HG02610 (cell line): ENCODE data around the gene CALHM5.
"Not testable (repeated sequence)": the region's sequence is repeated elsewhere in the genome, so short reads cannot be mapped to it uniquely, and the experiment has no call there.

Source experiments
- ATAC-seq: cut with Tn5 transposase; IDR thresholded peaks from one replicate; pipeline ENCODE4 v1.9.1; 2021; ENCODE audit warnings: mild to moderate bottlenecking, moderate library complexity; ENCODE audit not compliant: unreplicated experiment

The CALHM5 gene, protein sequence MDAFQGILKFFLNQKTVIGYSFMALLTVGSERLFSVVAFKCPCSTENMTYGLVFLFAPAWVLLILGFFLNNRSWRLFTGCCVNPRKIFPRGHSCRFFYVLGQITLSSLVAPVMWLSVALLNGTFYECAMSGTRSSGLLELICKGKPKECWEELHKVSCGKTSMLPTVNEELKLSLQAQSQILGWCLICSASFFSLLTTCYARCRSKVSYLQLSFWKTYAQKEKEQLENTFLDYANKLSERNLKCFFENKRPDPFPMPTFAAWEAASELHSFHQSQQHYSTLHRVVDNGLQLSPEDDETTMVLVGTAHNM

DNA sequence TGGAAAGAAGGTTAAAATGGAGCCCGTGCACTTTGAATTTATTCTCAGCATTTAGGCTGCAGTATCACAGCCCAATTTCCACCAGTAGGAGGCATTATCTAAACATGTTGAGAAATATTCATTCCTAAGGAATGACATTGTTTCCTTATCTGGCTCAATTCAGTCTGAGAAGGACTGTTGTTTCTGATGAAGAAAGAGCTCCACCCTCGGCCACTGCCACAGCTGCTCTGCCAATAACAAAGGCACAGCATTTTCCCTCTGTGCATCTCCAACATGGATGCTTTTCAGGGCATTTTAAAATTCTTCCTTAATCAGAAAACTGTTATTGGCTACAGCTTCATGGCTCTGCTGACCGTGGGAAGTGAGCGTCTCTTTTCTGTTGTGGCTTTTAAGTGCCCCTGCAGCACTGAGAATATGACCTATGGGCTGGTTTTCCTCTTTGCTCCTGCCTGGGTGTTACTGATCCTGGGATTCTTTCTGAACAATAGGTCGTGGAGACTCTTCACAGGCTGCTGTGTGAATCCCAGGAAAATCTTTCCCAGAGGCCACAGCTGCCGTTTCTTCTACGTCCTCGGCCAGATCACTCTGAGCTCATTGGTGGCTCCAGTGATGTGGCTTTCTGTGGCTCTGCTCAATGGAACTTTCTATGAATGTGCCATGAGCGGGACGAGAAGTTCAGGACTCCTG is at the start of gene CALHM5:
TSS of gene CALHM5 (plus strand) at position 216 of the 687 bp plus-strand sequence. CDS start at position 274, 58 bp downstream.
- peak; percentile 10 for ATAC-seq

DNA sequence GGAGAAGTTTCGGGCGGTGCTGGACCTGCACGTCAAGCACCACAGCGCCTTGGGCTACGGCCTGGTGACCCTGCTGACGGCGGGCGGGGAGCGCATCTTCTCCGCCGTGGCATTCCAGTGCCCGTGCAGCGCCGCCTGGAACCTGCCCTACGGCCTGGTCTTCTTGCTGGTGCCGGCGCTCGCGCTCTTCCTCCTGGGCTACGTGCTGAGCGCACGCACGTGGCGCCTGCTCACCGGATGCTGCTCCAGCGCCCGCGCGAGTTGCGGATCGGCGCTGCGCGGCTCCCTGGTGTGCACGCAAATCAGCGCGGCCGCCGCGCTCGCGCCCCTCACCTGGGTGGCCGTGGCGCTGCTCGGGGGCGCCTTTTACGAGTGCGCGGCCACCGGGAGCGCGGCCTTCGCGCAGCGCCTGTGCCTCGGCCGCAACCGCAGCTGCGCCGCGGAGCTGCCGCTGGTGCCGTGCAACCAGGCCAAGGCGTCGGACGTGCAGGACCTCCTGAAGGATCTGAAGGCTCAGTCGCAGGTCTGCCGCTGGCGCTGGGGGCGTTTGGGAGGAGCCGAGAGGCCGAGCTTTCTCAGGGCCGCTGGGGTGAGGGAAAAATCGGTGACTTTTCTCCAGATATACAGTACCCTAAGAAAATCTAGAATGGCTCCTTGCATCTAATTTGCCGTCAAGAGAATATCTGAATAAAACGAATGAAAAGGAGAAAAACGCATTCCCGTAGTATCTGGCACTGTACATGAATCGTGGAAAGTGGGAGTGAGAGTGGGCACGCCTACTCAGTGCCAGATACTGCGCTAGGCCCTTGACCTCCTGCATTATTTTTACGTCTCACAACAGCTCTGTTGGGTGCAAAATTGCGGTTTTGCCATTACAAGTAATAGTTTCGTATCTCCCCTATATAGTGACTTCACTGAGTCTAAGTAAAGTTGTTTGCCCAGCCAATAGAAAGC is 49.2 kb upstream of the CALHM5 start:
- peak; percentile 78 for ATAC-seq

DNA sequence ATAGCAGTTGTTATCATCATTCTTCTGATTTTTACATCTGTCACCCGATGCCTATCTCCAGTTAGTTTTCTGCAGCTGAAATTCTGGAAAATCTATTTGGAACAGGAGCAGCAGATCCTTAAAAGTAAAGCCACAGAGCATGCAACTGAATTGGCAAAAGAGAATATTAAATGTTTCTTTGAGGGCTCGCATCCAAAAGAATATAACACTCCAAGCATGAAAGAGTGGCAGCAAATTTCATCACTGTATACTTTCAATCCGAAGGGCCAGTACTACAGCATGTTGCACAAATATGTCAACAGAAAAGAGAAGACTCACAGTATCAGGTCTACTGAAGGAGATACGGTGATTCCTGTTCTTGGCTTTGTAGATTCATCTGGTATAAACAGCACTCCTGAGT is 48.1 kb upstream of the CALHM5 start:
- ATAC-seq, result no peak

DNA sequence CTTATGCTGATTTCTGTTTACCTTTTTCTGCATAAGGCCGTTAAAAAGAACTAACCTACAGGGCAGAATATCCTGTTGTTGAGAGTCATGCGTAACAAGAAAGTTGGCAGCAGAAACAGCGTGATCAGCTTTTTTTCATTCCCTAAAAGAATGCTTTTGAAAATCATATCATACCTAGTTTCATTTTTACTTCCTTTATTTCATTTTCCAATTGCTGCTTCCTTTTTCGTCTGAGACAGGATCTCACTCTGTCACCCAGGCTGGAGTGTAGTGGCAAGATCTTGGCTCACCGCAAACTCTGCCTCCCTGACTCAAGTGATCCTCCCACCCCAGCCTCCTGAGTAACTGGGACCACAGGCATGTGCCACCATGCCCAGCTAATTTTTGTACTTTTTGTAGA is 46.2 kb upstream of the CALHM5 start:
- no peak for ATAC-seq

DNA sequence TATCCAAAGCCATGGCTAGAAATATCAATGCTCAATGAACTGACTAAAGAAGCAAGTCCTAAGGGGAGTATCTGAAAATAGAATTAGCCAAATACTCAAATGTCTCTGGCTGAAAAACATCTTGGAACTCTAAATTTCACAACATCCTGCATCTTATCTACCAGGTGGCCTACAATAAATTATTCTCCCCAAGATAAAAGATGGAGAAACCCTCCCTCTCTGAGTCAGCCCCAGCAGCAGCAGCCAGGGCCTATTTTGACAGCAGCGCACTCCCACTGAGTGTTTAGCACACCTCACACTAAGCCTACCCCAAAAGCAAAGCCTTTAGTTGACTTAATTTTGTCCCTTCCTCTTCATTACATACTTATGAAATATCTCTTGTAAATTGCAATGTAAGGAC is 44.3 kb upstream of the CALHM5 start:
- ATAC-seq, result no peak

DNA sequence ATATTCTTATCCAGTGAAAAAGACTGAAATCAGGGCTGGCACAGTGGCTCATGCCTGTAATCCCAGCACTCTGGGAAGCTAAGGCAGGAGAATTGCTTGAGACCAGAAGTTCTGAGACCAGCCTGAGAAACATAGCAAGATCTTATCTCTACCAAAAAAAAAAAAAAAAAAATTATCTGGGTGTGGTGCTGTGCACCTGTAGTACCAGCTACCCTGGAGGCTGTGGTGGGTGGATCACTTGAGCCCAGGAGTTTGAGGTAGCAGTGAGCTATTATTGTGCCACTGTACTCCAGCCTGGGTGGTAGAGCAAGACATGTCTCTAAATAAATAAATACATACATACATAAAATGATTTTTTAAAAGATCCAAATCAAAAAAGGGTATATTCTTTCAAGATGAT is 43.9 kb upstream of the CALHM5 start:
- no peak for ATAC-seq

DNA sequence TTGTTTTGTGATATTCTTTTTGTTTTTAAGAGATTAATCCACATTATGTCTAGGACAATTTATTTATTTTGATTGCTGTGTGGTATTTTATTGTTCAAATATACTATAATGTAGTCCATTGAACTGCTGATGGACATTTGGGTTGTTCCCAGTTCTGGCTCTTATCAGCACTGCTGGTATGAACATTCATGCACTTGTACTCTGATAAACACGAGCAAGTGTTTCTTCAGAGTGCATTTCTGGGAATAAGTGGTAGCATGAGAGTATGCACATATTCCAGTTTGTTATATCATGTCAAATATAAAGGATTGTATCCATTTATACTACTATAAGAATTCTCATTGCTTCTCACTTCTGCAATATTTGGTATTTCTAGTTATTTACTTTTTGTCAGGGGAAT is 43.1 kb upstream of the CALHM5 start:
- ATAC-seq, result no peak

DNA sequence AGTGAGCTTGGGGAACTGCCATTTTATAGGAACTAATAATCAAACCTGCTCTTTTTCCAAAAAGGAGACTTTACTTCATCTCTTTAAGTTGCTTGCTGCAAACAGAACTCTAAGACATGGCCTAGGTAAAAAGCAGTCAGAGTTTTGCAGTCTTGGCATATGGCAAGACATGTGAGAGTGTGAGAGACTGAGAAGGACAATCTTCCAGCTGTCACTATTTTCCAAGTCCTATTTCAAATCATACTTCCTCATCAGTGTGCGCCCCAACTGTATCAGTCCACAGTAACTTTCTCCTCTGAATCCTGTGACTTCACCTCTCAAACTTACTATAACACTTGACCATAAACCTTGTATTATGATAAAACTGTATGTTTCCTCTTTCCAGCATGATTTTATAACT is 39.9 kb upstream of the CALHM5 start:
- no peak for ATAC-seq

DNA sequence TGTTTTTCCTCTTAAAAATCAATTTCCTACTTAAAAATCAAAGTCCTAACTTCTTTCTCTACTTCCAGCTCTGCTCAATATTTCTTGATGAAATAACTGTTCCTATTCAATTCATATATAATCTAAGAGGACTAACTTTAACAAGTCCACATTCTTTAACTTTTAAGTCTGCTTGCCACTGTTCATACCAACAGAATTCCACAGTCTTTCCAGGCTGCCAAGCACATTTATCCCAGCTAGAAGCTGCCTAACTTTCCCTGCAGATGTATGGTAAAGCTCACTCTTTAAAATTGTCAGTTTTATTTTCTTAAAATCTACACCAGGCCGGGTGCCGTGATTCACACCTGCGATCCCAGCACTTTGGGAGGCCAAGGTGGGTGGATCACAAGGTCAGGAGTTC is 38.7 kb upstream of the CALHM5 start:
- ATAC-seq, result no peak

DNA sequence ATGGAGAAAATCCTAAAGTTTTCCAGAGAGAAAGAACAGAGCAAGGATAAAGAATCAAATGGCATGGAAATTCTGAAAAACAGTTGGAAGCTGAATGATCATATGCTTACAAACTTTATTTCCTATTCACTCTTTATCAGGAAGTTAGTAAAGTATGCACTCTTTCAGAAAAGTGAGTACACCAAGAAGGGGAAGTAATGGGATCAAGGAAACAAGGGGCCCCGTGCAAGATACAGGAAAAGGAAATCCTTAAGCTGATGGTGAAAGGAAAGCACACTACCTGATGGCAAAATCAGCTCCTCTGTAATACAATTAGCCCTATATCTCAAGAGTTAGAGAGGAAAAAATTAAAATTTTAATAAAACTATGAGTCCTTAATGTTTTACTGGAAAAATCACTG is 36.3 kb upstream of the CALHM5 start:
- no peak for ATAC-seq

DNA sequence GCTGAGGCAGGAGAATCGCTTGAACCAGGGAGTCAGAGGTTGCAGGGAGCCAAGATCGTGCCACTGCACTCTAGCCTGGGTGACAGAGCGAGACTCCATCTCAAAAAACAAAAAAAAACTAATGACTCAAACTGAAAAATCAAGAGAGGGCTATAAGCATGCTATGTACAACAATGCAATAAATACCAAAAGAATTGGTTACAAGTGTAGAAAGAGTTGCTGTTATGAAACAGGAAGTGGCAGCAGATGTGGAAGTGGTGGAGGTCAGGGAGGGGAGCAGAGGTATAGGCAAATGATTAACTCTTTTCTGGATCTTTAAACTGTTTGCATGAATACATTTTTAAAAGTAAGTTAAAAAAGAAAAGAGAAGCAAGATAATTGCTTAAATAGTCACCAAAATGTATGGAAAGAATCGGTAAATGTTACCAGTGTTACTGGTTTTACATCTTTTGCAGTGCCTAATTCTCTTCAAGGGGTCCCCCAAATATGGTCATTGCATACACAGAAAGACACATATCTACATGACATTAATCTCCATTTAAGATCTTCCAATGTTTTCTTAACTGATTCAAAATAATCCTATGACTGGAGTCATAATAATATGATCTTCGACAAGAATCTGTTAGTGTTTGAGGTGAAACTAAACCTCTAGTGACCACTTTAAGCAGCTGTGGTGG is 35.3 kb upstream of the CALHM5 start:
- ATAC-seq, result peak; percentile 100

DNA sequence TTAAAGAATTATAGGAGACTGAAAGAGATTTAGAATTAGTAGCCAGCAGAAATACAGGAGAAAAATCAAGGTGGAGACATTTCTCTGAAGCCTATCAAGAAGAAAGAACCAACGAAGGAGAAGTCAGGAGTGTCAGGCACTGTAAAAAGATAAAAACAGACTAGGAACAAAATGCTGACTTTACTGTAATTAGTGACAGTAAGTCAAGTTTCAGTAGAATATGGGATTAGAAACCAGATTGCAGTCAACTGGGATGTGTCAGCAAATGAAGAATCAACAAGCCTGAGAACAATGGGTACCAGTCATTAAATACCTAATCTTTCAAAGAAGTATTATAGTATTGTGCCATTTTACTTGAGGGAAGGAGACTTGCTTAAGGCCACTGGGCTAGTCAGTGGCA is 28.7 kb upstream of the CALHM5 start:
- ATAC-seq, result no peak

DNA sequence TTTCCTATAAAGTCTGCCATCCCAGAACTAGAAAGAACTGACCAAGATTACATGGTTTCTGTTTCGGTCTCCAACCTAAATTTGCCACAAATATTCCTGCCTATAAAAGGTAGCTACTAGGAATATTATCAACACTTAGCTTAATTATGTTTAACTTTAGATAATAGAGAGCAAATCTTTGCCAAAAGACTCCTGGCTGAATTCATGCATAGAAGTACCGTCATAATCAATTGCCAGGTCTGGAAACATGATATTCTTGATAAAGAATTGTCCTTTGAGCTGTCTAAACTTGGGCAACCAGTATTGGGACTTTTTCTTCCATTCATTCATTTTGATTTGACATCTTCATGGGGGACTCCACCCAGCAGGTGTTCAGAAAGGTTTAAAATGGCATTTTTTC is 27.8 kb upstream of the CALHM5 start:
- no peak for ATAC-seq

DNA sequence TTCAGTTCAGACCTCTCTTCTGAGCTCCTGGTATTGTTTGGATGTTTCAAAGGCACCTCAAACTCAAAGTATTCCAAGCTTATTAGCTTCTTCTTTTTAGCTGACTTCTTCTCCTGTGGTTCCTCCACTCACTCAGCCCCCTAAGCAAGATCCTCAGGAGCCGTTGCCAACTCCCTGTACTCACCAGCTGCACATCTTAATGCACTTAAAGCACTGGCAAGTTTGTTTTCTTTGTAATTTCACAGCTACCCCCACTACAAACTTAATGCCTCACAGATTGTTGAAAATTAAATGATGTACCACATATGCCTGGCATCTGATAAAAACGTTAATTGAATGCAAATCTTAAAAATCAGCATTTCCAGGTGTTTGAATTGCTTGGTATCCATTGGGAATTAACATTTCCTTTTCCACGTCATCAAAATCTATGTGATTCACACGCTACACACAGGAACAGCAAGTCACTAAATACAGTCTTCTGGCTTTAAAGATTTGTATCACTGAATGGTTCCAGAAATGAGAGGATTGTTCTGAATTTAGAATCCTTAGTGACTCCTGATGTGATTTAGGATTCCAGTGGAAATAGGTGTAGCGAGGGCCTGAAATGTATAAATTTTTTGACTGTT is 25.8 kb upstream of the CALHM5 start:
- ATAC-seq, result no peak

DNA sequence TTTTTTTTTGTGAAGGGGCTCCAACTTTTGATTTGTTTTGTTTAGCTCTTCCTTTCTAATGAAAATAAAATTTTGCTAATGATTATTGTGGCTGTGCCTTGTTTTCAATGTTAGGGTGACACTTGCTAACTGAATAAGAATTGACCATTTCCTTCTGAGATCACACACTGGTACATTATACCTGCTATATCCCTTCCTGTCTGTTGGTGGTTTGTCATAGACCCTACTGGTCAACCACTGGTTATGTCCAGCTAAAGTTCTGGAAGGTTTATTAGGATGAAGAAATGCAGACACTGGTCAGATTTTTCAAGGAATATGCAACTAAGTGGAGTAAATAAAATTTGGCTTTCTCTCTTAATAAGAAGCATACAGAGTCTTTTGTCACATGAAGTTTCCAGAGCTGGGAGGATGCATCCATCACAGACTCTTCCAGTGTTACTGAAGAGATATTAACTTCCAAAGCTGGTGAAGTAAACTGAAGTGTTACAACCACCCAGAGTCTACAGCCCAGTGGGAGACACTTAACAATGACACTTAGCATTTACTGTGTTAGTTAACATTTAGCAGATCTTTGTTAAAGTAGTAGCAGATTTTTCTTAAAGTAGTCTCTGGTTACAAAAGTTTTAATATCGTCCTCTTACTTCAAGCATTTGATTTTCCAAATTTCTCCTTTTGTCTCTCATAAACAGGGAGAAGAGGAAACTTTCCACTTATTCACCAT is 19.7 kb upstream of the CALHM5 start:
- ATAC-seq, result no peak

DNA sequence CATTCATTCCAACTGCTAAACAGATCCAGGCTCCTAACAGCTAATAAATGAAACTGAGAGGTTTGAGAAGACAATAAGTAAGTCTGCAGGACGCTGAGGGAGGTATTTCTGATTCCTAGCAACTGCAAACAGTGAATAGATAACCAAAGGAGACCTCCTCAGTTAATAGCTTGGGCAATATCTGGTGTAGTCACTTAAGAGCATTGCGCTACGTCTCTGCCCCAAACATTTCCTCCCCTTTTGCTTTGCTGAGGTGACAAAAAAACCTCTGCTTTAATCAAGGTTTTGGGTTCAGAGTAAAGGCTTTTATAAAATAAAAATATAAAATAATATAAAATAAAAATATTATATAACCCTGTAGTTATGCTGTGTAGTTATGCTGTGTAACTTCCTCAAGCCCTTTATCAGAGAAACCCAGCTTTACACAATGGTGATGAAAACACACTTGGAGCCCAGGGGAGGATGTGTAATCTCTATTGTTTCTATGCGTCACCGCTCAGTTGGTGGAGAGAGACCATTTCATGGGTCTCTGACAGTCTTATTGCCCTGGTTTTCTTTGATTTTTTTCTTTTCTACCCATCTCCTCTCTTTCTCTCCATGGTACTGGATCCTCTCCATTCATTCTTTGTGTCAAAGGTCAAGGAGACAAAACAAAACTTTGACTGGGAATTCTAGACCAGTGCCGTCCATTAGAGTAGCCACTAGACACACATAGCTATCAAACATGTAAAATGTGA is 18.9 kb upstream of the CALHM5 start:
- no peak for ATAC-seq

DNA sequence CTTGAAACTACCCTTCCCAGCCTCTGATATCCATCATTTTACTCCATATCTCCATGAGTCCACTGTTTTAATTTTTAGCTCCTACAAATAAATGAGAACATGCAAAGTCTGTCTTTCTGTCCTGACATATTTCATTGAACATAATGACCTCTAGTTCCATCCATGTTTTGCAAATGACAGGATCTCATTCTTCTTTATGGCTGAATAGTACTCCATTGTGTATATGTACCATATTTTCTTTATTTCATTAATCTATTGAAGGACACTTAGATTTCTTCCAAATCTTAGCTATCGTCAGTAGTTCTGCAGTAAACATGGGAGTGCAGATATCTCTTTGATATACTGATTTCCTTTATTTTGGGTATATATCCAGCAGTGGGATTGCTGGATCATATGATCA is 16.3 kb upstream of the CALHM5 start:
- ATAC-seq, result not testable (repeated sequence)

DNA sequence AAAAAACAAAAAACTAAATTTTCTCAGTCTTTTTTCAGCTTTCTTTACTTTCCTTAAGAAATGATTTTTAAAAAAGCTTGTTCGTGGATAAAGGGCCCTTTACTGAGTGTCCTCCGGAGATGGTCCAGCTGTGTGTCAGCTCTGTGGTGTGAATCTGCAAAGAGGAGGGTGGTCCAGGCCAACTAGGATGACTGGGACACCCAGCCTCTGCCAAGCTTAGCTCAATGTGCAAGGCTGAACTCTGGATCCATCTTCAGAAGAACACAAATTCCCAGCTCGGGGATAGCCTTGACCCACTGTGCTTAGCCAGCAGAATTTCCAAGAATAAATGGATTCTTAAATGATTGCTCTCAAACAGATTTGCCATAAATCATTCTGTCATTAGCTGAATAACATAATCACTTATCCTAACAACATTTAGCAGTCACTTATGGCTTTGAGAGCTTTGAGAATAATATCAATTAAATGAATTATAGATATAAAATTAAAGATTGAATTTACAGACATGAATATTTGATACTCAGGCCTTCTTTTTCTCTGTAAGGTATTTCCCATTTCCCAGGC is 14.2 kb upstream of the CALHM5 start:
- no peak for ATAC-seq

DNA sequence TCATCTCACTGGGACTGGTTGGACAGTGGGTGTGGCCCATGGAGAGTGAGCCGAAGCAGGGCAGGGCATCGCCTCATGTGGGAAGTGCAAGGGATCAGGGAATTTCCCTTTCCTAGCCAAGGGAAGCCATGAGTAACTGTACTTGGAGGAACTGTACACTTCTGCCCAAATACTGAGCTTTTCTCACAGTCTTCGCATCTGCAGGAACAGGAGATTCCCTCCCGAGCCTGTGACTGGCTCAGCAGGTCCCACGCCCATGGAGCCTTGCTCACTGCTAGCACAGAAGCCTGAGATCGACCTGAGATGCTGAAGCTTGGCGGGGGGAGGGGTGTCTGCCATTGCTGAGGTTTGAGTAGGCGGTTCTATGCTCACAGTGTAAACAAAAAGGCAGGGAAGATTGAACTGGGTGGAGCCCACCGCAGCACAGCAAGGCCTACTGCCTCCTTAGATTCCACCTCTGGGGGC is 10.4 kb upstream of the CALHM5 start:
- ATAC-seq, result no peak
